Measurements from ENCODE around the gene ZNF768. TPM values are rescaled to one million over a fixed set of nuclear protein-coding genes. Genes with fewer than 3 reads are reported as not detected.
A peak's percentile ranks its signal among the peaks of the same experiment; 100 is the strongest.
"Not testable (repeated sequence)": the region's sequence is repeated elsewhere in the genome, so short reads cannot be mapped to it uniquely, and the experiment has no call there.

ZNF768 gene
- total RNA-seq, 2 donors from 2014 or later: 21.0 to 22.5 TPM

- Mint-ChIP-seq H3K36me3 (ENCODE audit: insufficient read depth in 2 of 2) (peaks cover 24 to 41% of the 10 kb centered on the region in 2 donors), H3K27me3 (ENCODE audit: low read depth) (no peaks in the 10 kb centered on the region), H3K4me1 (ENCODE audit: low read depth) (peaks cover 26% of the 10 kb centered on the region), H3K9me3 (no peaks in the 10 kb centered on the region), H3K4me3 (no peak overlapping the region), H3K27ac (peak overlapping the region; percentile 20)
- ATAC-seq (replicated peaks in 1 of 2): no peak
- DNase-seq: no peak
These were observed 31.7 kb downstream of the ZNF768 start for GRCh38 chr16:30494709-30495108.

- Mint-ChIP-seq H3K36me3 (ENCODE audit: insufficient read depth in 2 of 2) (peaks cover 29 to 43% of the 10 kb centered on the region in 2 donors), H3K27me3 (ENCODE audit: low read depth) (no peaks in the 10 kb centered on the region), H3K4me1 (ENCODE audit: low read depth) (peaks cover 31% of the 10 kb centered on the region), H3K27ac (peak overlapping the region; percentile 20), H3K9me3 (no peaks in the 10 kb centered on the region), H3K4me3 (no peak overlapping the region)
- DNase-seq: no peak
- no peak for ATAC-seq (replicated peaks in 1 of 2)
These were observed 32.4 kb downstream of the ZNF768 start for GRCh38 chr16:30493941-30494488.

- peak; percentile 16 to 29 for DNase-seq
- ATAC-seq (replicated peaks in 1 of 2): peak; percentile 57 to 60
- no peaks in the 10 kb centered on the region for H3K27me3 Mint-ChIP-seq (ENCODE audit: low read depth)
- peaks cover 44% of the 10 kb centered on the region for H3K4me1 Mint-ChIP-seq (ENCODE audit: low read depth)
- no peak overlapping the region for H3K4me3 Mint-ChIP-seq
- peak overlapping the region; percentile 59 for H3K27ac Mint-ChIP-seq
- H3K9me3 Mint-ChIP-seq: no peaks in the 10 kb centered on the region
- peaks cover 35 to 50% of the 10 kb centered on the region in 2 donors for H3K36me3 Mint-ChIP-seq (ENCODE audit: insufficient read depth in 2 of 2)
These were observed 34.5 kb downstream of the ZNF768 start for GRCh38 chr16:30491744-30492308.

- peaks cover 37 to 52% of the 10 kb centered on the region in 2 donors for H3K36me3 Mint-ChIP-seq (ENCODE audit: insufficient read depth in 2 of 2)
- no peaks in the 10 kb centered on the region for H3K27me3 Mint-ChIP-seq (ENCODE audit: low read depth)
- peak overlapping the region; percentile 59 for H3K27ac Mint-ChIP-seq
These were observed 35.1 kb downstream of the ZNF768 start for GRCh38 chr16:30491229-30491628.

GRCh38 chr16:30490210-30490609, 36.2 kb downstream of the ZNF768 start:
- Mint-ChIP-seq H3K4me1 (ENCODE audit: low read depth) (peaks cover 58% of the 10 kb centered on the region), H3K27me3 (ENCODE audit: low read depth) (no peaks in the 10 kb centered on the region), H3K4me3 (no peak overlapping the region), H3K9me3 (no peaks in the 10 kb centered on the region), H3K36me3 (ENCODE audit: insufficient read depth in 2 of 2) (peaks cover 34 to 58% of the 10 kb centered on the region in 2 donors), H3K27ac (peak overlapping the region; percentile 59)
- no peak for DNase-seq
- ATAC-seq (replicated peaks in 1 of 2): no peak

More at GRCh38 chr16:30491229-30491628, 35.1 kb downstream of the ZNF768 start:
- peaks cover 50% of the 10 kb centered on the region for H3K4me1 Mint-ChIP-seq (ENCODE audit: low read depth)
- no peak overlapping the region for H3K4me3 Mint-ChIP-seq
- no peaks in the 10 kb centered on the region for H3K9me3 Mint-ChIP-seq
- ATAC-seq (replicated peaks in 1 of 2): no peak
- no peak for DNase-seq

- no peaks in the 10 kb centered on the region for H3K9me3 Mint-ChIP-seq
- no peak overlapping the region for H3K4me3 Mint-ChIP-seq
- peaks cover 31 to 55% of the 10 kb centered on the region in 2 donors for H3K36me3 Mint-ChIP-seq (ENCODE audit: insufficient read depth in 2 of 2)
- no peaks in the 10 kb centered on the region for H3K27me3 Mint-ChIP-seq (ENCODE audit: low read depth)
- peaks cover 65% of the 10 kb centered on the region for H3K4me1 Mint-ChIP-seq (ENCODE audit: low read depth)
- DNase-seq (no peak), ATAC-seq (replicated peaks in 1 of 2) (no peak)
- no peak overlapping the region for H3K27ac Mint-ChIP-seq
These were observed 37.4 kb downstream of the ZNF768 start for GRCh38 chr16:30488764-30489605.

- H3K4me3 Mint-ChIP-seq: no peak overlapping the region
- peak overlapping the region; percentile 20 for H3K27ac Mint-ChIP-seq
- peaks cover 76% of the 10 kb centered on the region for H3K4me1 Mint-ChIP-seq (ENCODE audit: low read depth)
These were observed 40.4 kb downstream of the ZNF768 start for GRCh38 chr16:30485818-30486436.

GRCh38 chr16:30484887-30485286, 41.5 kb downstream of the ZNF768 start:
- Mint-ChIP-seq H3K9me3 (no peaks in the 10 kb centered on the region), H3K27ac (no peak overlapping the region), H3K36me3 (ENCODE audit: insufficient read depth in 2 of 2) (peaks cover 36 to 65% of the 10 kb centered on the region in 2 donors), H3K4me1 (ENCODE audit: low read depth) (peaks cover 77% of the 10 kb centered on the region), H3K27me3 (ENCODE audit: low read depth) (no peaks in the 10 kb centered on the region), H3K4me3 (no peak overlapping the region)
- no peak for DNase-seq
- ATAC-seq (replicated peaks in 1 of 2): no peak

More at GRCh38 chr16:30485818-30486436, 40.4 kb downstream of the ZNF768 start:
- ATAC-seq (replicated peaks in 1 of 2) (no peak), DNase-seq (no peak)
- peaks cover 38 to 65% of the 10 kb centered on the region in 2 donors for H3K36me3 Mint-ChIP-seq (ENCODE audit: insufficient read depth in 2 of 2)
- H3K9me3 Mint-ChIP-seq: no peaks in the 10 kb centered on the region
- no peaks in the 10 kb centered on the region for H3K27me3 Mint-ChIP-seq (ENCODE audit: low read depth)

- H3K27me3 Mint-ChIP-seq (ENCODE audit: low read depth): no peaks in the 10 kb centered on the region
- H3K4me3 Mint-ChIP-seq: no peak overlapping the region
- DNase-seq (no peak), ATAC-seq (replicated peaks in 1 of 2) (peak in 1 of 2 donors; percentile 48)
- peaks cover 30 to 63% of the 10 kb centered on the region in 2 donors for H3K36me3 Mint-ChIP-seq (ENCODE audit: insufficient read depth in 2 of 2)
- peak overlapping the region; percentile 49 for H3K27ac Mint-ChIP-seq
- peaks cover 69% of the 10 kb centered on the region for H3K4me1 Mint-ChIP-seq (ENCODE audit: low read depth)
- no peaks in the 10 kb centered on the region for H3K9me3 Mint-ChIP-seq
These were observed 44.0 kb downstream of the ZNF768 start for GRCh38 chr16:30482366-30482765.

GRCh38 chr16:30481381-30481780, 45.0 kb downstream of the ZNF768 start:
- H3K27me3 Mint-ChIP-seq (ENCODE audit: low read depth): no peaks in the 10 kb centered on the region
- DNase-seq (no peak), ATAC-seq (replicated peaks in 1 of 2) (no peak)
- no peaks in the 10 kb centered on the region for H3K9me3 Mint-ChIP-seq
- peaks cover 32 to 65% of the 10 kb centered on the region in 2 donors for H3K36me3 Mint-ChIP-seq (ENCODE audit: insufficient read depth in 2 of 2)
- no peak overlapping the region for H3K4me3 Mint-ChIP-seq
- H3K27ac Mint-ChIP-seq: no peak overlapping the region
- peaks cover 74% of the 10 kb centered on the region for H3K4me1 Mint-ChIP-seq (ENCODE audit: low read depth)

- Mint-ChIP-seq H3K27me3 (ENCODE audit: low read depth) (no peaks in the 10 kb centered on the region), H3K4me1 (ENCODE audit: low read depth) (peaks cover 78% of the 10 kb centered on the region), H3K9me3 (no peaks in the 10 kb centered on the region), H3K4me3 (peak overlapping the region in 1 of 2 donors; percentile 20), H3K36me3 (ENCODE audit: insufficient read depth in 2 of 2) (peaks cover 37 to 65% of the 10 kb centered on the region in 2 donors), H3K27ac (no peak overlapping the region)
- ATAC-seq (replicated peaks in 1 of 2) (no peak), DNase-seq (no peak)
These were observed 47.4 kb downstream of the ZNF768 start for GRCh38 chr16:30478766-30479478.

- peaks cover 34 to 70% of the 10 kb centered on the region in 2 donors for H3K36me3 Mint-ChIP-seq (ENCODE audit: insufficient read depth in 2 of 2)
- not testable (repeated sequence) for ATAC-seq (replicated peaks in 1 of 2); DNase-seq; H3K27me3 Mint-ChIP-seq (ENCODE audit: low read depth); H3K9me3 Mint-ChIP-seq
- H3K4me3 Mint-ChIP-seq: peak overlapping the region in 1 of 2 donors; percentile 2
- peak overlapping the region; percentile 49 for H3K27ac Mint-ChIP-seq
- peaks cover 72% of the 10 kb centered on the region for H3K4me1 Mint-ChIP-seq (ENCODE audit: low read depth)
These were observed 48.6 kb downstream of the ZNF768 start for GRCh38 chr16:30477773-30478172.

Measured in activated T-cell treated with anti-CD3 and anti-CD28 coated beads, Interleukin-2, amount 50 U/mL, for 72 hours (primary cell).